HG03103 (cell line): ENCODE results near the gene GOLGB1.
A peak's percentile ranks its signal among the peaks of the same experiment; 100 is the strongest.
"Not testable (repeated sequence)": the region's sequence is repeated elsewhere in the genome, so short reads cannot be mapped to it uniquely, and the experiment has no call there.

ENCODE experiments used
- ATAC-seq: cut with Tn5 transposase; IDR thresholded peaks from one replicate; pipeline ENCODE4 v1.9.1; 2021; ENCODE audit warnings: low read depth; ENCODE audit not compliant: unreplicated experiment

GOLGB1 gene

DNA sequence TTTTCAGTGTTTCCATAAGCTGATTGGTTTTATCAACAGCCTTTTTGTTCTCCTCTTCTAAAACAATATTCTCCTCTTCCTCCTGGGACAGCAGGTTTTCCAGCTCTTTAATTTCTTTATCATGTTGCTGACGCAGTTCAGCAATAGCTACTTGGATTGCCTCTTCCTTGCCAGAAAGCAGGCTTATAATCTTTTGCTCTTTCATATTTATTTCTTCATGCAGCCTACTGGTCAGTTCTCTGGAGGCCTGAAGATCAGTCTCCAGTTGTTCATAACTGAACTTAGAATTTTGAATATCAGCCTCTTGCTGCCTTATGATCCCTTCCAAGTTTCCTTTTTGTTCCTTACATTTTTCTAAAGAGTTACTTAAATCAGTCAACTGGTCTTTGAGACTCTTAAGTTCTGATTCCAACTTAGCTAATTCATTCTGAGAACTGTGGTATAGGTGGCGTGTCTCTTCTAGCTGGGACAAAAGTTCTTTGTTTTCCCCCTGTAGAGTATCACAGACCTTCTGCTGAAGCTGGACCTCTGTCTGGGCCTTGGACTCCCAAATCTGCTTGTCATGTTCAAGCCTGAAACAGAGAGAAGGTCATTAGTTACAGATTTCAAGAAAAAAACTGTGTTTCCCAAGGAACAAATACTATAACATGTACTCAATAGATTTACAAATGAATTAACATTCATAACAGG is 57.4 kb downstream of the GOLGB1 start:
- ATAC-seq = no peak

DNA sequence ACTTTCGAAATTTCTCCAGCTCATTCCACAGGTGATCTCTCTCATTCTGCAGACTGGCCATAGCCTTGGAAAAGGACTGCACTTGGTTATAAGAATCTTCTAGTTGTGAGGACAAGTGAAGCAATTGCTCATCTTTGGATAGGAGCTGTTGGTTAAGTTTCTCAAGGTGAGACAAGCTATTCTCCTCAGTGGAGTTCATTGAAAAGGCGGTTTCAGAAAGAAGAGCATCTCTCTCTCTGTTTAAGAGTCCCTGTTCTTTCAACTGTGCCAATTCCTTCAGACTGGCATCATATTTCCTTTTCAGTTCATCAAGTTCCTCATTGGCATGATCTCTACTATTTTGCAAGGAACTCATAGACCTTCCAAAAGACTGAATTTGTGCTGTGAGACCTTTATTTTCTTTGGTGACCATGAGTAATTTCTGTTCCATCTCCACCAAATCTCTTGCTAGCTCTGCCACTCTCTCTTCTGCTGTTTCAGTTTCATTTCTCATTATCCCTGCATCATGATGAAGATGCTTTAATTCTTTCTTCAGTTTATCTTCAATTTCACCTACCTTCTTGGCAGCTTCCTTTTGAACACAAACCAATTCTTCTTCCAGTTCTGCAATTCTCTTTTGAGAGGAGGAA is 58.6 kb downstream of the GOLGB1 start:
- no peak for ATAC-seq

DNA sequence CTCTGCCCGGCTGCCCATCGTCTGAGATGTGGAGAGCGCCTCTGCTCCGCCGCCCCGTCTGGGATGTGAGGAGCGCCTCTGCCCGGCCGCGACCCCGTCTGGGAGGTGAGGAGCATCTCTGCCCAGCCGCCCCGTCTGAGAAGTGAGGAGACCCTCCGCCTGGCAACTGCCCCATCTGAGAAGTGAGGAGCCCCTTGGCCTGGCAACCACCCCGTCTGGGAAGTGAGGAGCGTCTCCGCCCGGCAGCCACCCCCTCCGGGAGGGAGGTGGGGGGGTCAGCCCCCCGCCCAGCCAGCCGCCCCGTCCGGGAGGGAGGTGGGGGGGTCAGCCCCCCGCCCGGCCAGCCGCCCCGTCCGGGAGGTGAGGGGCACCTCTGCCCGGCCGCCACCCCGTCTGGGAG is 60.8 kb downstream of the GOLGB1 start:
- ATAC-seq = not testable (repeated sequence)

DNA sequence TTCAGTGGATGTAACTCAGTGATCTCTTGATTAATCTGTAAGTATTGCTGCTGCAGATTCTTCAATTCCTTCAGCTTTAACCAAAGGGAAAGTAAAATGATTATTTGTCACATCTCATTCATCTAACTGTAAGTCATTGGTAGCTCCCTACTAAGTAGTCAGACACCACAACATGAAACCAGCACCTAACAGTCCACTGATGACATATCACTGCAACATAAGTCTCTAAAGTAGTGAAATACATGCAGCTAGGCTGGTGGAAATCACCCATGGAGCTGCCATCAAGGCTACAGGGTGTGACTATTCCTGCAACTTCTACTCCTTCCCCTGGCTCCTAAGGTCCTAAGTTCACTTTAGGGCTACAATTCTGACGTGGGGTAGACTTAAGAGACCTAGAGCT is 67.7 kb downstream of the GOLGB1 start:
- no peak for ATAC-seq

DNA sequence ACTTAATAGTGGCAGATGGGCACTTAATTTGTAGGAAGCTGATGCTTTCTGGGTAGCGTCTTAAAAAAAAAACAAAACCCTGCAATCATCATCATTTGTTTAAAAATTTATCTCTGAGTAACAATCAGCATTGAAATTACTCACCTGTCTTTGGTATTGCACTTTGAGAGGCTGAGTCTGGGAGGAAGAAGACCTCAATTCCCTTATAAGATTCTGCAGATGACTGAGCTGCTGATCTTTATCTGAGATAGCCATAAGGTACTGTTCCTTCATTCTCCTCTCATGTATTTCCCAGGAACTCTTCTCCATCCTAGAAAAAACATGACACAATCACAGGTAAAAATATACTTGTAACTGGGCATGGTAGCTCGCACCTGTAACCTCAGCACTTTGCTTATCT is 72.4 kb downstream of the GOLGB1 start:
- no peak for ATAC-seq

DNA sequence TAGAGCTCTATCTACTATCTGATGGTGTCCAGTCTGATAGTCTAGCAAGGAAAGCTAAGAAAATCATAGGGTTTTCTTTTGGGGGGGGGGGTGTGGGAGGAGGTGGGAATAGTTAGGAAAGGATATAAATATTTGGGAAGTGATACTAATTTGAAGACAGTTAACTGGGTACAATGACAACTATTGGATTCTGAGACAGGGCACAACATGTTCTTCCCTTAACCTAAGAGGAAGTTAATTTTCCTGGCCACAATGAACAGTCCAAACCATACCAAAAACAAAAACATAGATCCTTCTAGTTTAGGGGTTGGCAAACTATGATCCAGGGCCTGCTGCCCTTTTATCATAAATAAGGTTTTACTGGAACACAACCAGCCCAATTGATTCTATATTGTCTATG is 78.9 kb downstream of the GOLGB1 start:
- ATAC-seq = no peak

DNA sequence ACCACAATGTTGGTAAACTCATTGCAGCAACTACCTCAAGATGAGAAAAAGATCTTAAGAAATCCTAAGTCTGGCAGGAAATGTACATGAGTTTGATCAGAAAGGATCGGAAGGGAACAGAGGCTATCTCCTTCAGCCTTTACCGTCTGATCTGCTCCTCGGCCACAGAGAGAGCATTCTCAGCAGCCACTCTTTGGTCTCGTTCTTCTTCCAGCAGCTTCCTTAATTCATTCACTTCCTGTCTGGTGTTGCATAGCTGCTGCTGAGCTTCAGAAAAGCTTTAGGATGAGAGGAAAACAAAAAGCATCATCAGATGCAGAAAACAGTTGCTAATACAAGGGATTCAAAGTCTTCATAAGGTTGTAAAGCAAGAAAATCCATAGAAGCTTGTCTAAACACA is 82.2 kb downstream of the GOLGB1 start:
- no peak for ATAC-seq

DNA sequence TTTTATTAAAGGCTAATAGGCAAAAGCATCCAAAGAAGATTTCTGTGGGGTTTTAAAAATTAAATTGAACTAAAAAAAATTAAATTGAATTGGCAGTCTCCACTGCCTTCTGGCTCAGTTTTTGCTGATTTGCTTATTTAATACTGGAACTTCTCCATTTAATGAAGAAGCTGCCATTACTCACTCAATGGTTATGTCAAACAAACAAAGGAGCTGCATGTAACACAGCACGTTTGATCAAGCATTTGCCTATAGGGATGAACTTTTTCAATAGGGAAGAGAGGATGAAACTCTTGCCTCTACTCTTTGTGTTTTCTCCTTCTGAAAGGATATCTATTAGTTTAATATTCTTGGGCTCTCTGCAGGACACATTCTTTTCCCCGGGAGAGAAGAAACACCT is 84.1 kb downstream of the GOLGB1 start:
- no peak for ATAC-seq

DNA sequence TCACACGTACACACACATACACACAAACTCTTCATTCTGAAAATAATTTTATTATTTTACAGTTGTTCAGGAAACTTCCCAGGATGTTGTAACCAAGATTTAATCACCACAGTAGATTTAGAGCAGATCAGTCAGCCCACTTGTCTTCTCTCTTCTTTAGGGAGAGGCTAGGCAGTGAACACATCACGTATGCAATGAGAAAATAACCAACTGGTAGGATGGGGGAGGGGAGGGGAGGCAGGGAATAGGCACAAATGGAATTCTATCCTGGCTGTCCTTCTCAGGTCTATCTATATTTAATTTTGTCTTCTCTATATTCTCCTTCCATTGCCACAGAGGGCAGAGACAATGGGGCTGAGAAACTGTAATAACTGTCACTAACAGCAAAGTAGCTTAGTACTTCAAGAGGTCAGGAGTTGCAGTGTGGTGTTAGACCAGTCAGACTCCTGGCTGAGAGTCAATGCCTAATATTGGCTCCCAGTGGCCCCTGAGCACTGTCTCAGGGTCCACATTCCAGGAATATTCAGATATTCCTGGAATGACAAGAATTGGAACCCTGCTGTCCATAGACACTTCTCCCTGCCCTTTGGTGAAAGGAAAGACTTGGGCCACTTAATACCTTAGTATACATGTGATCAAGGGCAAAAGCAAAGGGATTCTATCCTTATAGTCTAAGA is 86.2 kb downstream of the GOLGB1 start:
- no peak for ATAC-seq

DNA sequence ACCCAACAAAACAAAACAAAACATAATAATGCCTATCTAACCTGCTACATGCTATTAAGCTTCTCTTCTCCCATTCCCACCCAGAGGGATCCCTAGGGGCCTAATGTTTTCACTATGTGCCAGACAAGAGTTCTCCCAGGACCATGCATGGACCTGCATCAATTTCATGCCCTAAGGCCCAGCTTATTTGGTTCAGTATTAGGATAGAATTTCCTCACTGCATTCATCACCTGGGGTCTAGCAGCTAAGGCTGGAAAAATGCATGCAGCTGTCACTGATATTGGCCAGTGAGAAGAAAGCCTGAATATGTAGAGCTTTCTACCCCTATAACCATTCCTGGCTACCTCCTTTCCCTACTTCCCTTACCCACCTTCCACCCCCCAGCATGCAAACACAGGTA is 86.8 kb downstream of the GOLGB1 start:
- ATAC-seq = no peak

DNA sequence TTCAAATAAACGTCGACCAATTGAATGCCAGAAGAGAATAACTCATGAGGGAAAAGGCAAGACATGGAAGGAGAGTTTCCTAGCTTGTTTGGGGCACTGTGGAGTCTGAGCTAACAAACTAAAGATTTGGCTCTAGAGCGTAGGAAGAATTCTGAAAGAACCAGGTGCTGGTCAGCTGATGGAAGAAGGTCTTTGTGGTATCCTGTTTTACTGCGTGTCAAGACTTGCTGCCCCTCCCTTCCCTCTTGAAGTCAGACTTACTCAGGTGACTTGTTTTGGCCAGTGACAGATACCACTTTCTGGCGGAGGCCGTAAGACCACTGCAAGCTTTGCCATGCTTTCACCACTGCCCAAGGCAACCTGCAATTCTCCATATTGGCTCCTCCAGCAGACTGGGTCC is 88.2 kb downstream of the GOLGB1 start:
- ATAC-seq = no peak

DNA sequence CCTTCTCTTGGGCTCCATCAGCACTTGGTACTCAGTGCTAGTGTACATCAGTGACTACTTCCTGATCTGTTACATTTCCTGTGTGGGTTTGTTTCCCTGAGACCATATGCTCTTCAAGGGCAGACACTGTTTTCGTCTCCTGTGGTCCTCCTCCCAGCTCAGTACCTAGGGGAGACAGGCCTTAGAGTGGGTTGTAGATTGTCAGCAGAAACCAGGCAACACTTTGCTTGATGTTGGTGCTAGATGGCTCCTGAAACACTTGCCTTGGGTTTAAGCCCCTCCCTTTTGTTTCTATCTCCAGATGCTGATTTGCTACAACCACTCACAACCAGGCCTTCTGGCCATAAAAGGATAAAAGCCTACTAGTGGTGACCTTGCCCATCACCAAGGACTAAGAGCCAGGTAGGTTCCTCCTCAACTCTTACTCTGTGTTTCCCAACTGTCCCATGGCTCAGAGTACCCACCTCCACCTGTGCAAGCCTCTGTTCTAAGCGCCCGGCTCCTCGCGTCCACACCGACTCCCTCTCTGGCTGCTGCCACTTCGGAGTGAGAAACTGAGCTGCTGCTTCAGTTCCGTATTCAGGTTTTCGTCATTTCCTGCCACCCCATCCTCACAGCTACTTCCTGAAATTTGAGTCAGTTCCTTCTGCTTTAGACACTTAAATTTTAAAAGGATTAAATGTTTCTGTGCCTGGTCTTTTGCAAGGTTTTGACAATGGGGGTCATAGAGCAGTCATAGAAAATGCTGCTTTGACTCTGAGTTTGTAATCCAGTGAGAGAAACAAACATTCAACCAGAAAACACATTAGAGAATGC is 89.0 kb downstream of the GOLGB1 start, which contains the start of gene HCLS1:
TSS of gene HCLS1 (minus strand) at position 548 of the 816 bp plus-strand sequence. CDS start 2,556 bp downstream, outside the sequence.
- peak; percentile 75 for ATAC-seq

DNA sequence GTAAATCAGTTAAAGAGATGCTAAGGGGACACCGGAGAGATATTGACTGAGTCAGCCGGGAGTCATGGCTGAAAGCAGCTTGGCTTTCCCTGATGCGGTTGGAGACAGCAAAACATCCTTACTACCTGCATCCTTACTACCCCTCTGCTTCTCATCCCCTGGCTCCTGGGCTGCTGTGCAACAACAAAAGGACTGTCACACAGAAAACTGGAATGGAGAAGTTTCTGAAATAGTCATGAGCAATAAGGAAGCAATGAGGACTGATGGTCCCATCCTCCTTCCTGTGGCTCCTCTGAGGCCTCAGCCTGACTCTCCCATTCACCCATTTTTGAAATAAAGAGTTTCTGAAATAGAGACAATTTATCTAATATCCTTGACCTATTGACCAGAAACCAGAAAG is 90.0 kb downstream of the GOLGB1 start:
- ATAC-seq = no peak

DNA sequence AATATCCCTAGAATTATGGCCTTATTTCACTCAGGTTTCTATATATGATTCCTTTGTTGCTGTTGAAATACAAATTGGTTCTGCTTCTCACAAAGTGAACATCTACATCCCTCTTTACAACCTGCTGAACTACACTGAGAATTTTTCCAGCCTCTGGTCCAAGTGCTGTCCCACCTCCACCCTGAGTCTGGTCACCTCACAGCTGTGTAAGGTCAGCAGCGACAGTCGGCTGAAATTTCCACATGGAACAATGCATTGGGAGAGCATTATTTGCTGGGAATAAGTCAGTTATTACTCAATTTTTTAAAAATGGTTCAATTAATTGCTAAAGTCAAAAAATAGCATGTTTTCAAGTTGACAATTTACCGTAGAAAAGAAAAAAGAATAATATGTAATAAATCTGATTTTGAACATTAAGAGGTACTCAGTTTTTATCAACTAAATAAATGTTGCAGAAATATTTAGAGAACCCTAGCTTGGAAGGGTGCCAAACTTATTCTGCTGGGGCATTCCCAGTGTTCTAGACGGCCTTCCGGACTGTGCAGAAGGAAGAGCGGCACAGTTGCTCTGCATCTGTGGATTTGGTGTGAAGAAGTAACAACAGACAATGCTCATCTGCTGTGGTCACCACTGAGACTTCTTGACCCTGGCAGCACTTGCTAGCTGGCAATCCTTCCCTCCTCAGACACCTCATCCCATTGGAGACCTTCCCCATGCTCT is 90.7 kb downstream of the GOLGB1 start:
- ATAC-seq = no peak

DNA sequence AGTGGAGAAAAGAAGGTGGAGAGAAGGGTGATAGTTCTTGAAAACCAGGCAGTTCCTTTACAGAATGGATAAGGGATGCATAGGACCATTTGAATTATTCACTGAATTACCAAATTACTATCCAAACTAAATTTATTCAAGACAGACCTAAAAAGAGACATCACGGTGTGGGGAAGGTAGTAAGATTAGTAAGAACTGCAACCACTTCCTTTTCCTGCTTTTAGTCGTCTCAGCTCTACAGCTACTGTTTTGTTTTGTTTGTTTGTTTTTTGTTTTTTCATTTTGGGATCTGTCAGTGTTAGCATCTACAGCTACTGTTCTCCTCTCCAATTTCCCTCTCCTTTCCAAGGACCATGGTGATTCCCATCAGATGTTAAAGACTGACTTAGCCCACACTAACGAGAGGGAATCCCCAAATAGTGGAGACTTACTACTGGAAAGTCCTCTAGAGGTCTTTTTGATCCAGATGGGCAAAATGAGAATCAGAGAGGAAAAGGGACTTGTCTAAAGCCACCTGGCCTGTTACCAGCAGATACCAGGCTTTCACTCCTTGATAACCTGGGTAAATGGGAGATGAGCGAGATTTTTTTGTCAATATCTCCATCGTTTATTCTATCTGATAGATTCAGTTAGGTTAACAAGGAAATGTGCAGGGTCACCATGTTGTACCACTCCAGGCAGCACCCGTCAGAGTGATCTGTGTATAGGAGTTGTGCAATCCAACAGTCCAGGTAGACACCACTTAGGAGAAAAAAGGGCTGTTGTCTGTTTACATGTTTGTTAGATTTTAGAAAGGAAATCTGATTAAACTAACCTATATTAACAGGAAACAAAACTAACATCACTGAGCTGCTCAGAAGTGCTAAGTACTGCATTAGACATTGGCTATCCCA is 94.8 kb downstream of the GOLGB1 start:
- peak; percentile 80 for ATAC-seq

DNA sequence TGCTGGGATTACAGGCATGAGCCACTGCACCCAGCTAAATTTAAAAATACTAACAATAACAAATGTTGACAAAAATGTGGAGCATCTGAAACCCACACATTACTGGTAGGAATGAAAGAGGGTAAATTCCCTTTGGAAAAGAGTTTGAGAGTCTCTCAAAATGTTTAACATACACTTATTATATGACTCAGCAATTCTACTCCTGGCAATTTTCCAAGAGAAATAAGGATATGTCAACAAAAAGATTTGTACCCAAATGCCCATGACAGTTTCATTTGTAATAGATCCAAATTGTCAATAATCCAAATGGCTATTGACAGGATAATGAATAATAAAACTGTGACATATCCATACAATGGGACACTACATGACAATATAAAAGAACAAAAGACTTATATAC is 97.9 kb downstream of the GOLGB1 start:
- ATAC-seq = no peak

DNA sequence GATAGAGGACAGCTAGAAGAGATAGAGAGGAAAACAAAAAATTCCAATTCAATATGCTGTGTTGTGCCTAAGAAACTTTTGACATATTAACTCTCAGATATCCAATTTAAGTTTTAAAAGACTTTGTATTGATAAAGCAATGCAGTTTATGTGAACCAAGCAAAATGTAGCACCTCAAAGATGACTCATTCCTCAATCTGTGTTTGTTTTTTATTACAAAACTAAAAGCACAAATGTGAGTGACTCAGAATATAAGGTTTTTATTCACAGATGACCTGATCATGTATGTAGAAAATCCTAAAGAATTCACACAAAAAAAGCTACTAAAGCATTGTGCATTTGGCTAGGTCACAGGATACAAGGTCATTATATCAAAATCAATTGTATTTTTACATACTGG is 99.9 kb downstream of the GOLGB1 start:
- no peak for ATAC-seq

DNA sequence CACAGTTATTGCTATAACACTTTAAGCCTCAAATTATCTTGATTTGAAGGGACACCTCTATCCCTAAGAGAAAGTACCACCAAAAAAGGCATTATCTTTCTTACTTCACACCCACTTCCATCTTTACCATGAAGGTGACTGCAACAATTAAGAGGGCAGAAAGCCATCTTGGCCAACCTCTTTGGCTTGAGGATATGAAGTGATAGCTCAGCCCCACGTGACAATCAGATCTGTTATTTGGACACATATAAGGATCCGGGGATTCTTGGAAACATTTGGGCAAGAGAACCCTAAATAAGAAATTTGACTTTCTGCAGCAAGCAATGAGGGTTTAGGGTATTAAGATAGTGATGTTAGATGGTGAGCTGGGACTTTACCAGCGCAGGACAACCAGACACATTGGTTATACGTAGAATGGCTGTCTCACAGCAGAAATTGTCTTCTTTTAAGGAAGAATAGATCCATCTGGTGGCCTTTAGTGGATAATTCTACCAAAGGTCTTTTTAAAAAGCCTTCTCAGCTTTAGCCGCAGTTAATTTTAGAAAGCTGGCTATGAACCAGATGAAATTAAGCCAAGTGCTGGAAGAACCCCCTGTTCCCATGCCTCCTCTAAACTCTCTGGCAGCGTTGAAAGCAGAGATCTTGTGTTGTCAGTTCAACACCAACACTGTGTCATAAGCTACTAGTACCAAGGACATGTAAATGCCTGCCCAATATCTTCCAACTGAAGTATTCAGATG is 101.2 kb downstream of the GOLGB1 start:
- no peak for ATAC-seq

DNA sequence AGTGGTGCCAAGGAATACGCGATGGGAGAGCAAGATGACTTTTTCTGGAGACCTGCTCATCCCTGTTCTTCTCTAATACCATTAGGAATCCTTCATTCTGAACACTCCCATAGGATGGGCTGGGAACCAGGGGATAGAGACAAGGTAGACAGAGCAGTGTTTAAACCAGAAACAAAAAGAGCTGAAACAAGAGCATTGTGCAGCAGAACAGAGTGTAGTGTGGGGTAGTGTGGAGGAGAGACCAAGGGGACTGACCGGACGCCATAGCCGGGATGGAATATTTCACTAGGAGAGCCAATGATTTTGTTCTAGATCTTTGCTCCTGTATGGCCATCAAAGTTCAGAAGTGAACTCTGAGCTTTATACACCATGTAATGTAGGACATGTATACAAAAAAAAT is 104.5 kb downstream of the GOLGB1 start:
- ATAC-seq = no peak
